ENCODE measurements around the gene SSPN. TPM values are rescaled to one million over a fixed set of nuclear protein-coding genes. Genes with fewer than 3 reads are reported as not detected.

The SSPN gene
- total RNA-seq, 2 donors from 2014 or later, result 1.3 to 3.7 TPM

- TF ChIP-seq CTCF (conservative IDR thresholded peaks at IDR 0.05), result no peak
- H3K9ac ChIP-seq (ENCODE audit: extremely low read depth, low read length, poor library complexity, severe bottlenecking), result no peak overlapping the region
- Mint-ChIP-seq H3K9me3 (no peaks in the 10 kb centered on the region), H3K27ac (no peak overlapping the region), H3K27me3 (ENCODE audit: insufficient read depth) (peaks cover 4% of the 10 kb centered on the region), H3K4me3 (no peak overlapping the region), H3K36me3 (ENCODE audit: low read depth) (no peaks in the 10 kb centered on the region), H3K4me1 (peaks cover 43% of the 10 kb centered on the region)
- H3K36me3 ChIP-seq (ENCODE audit: control insufficient read depth, insufficient read depth, low read length), result no peaks in the 10 kb centered on the region
- H3K27me3 ChIP-seq (ENCODE audit: control insufficient read depth, insufficient read depth, low read length, poor library complexity, severe bottlenecking), result peaks cover 12% of the 10 kb centered on the region
- 86 to 97% methylated on average over 7 to 16 of the region's 16 CpGs for WGBS, 2 experiments (ENCODE audit: insufficient coverage in 1 of 2, insufficient read length in 1 of 2)
- no peaks in the 10 kb centered on the region for H3K9me3 ChIP-seq (ENCODE audit: control insufficient read depth, low read length)
- H3K4me3 ChIP-seq (ENCODE audit: low read length), result no peak overlapping the region
- peaks cover 15% of the 10 kb centered on the region for H3K4me1 ChIP-seq (ENCODE audit: control insufficient read depth, insufficient read depth, low read length)
- no peak overlapping the region for H3K27ac ChIP-seq (ENCODE audit: low read depth, low read length)
- DNase-seq, result no peak
Measured at GRCh38 chr12:26277506-26278246, 82.3 kb downstream of the SSPN start.

GRCh38 chr12:26278266-26278665, 82.9 kb downstream of the SSPN start:
- Histone ChIP-seq H3K9ac (ENCODE audit: extremely low read depth, low read length, poor library complexity, severe bottlenecking) (no peak overlapping the region), H3K27me3 (ENCODE audit: control insufficient read depth, insufficient read depth, low read length, poor library complexity, severe bottlenecking) (peaks cover 8% of the 10 kb centered on the region)
- 78 to 100% methylated on average over 1 of the region's 1 CpG for WGBS, 2 experiments (ENCODE audit: insufficient coverage in 1 of 2, insufficient read length in 1 of 2)

GRCh38 chr12:26278666-26279065, 83.3 kb downstream of the SSPN start:
- Histone ChIP-seq H3K27me3 (ENCODE audit: control insufficient read depth, insufficient read depth, low read length, poor library complexity, severe bottlenecking) (peaks cover 4% of the 10 kb centered on the region), H3K36me3 (ENCODE audit: control insufficient read depth, insufficient read depth, low read length) (no peaks in the 10 kb centered on the region), H3K9ac (ENCODE audit: extremely low read depth, low read length, poor library complexity, severe bottlenecking) (no peak overlapping the region), H3K4me1 (ENCODE audit: control insufficient read depth, insufficient read depth, low read length) (peaks cover 7% of the 10 kb centered on the region), H3K27ac (ENCODE audit: low read depth, low read length) (no peak overlapping the region), H3K4me3 (ENCODE audit: low read length) (no peak overlapping the region), H3K9me3 (ENCODE audit: control insufficient read depth, low read length) (no peaks in the 10 kb centered on the region)
- peaks cover 33% of the 10 kb centered on the region for H3K4me1 Mint-ChIP-seq
- WGBS, 2 experiments (ENCODE audit: insufficient coverage in 1 of 2, insufficient read length in 1 of 2), result 87 to 90% methylated on average over 2 to 5 of the region's 5 CpGs
- no peaks in the 10 kb centered on the region for H3K9me3 Mint-ChIP-seq
- peaks cover 3% of the 10 kb centered on the region for H3K27me3 Mint-ChIP-seq (ENCODE audit: insufficient read depth)
- no peak overlapping the region for H3K4me3 Mint-ChIP-seq
- H3K27ac Mint-ChIP-seq, result no peak overlapping the region
- no peaks in the 10 kb centered on the region for H3K36me3 Mint-ChIP-seq (ENCODE audit: low read depth)
- no peak for TF ChIP-seq CTCF (conservative IDR thresholded peaks at IDR 0.05)
- DNase-seq, result no peak

More at GRCh38 chr12:26278266-26278665, 82.9 kb downstream of the SSPN start:
- Histone ChIP-seq H3K27ac (ENCODE audit: low read depth, low read length) (no peak overlapping the region), H3K36me3 (ENCODE audit: control insufficient read depth, insufficient read depth, low read length) (no peaks in the 10 kb centered on the region), H3K4me3 (ENCODE audit: low read length) (no peak overlapping the region), H3K9me3 (ENCODE audit: control insufficient read depth, low read length) (no peaks in the 10 kb centered on the region), H3K4me1 (ENCODE audit: control insufficient read depth, insufficient read depth, low read length) (peaks cover 10% of the 10 kb centered on the region)
- Mint-ChIP-seq H3K36me3 (ENCODE audit: low read depth) (no peaks in the 10 kb centered on the region), H3K27ac (no peak overlapping the region), H3K4me1 (peaks cover 37% of the 10 kb centered on the region), H3K9me3 (no peaks in the 10 kb centered on the region), H3K4me3 (no peak overlapping the region), H3K27me3 (ENCODE audit: insufficient read depth) (no peaks in the 10 kb centered on the region)
- TF ChIP-seq CTCF (conservative IDR thresholded peaks at IDR 0.05), result no peak
- no peak for DNase-seq
